Right kidney (tissue), 1 donor: Measurements from ENCODE around the gene NEDD4L.

ENCODE experiments used
- DNase-seq: peaks from one replicate; pipeline ENCODE4 v3.0.0-alpha.2; 2016

The NEDD4L gene

GRCh38 chr18:58298251-58299134 is 254.5 kb downstream of the NEDD4L start:
- no peak for DNase-seq

DNA sequence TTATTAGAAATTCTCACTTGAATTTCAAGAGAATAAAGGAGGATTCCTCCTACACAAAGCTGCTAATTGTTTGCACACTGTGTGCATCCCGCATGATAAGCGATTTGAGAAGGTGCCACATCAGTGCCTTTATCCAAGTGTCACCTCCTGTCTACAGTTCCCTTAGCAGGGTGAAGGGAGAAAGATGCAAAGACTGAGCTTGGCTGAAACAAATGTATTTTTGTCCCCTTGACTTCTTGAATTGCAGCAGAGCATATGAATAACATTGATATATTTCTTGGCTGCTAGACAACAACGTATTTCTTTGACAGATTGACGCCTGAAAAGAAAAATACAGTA is 255.1 kb downstream of the NEDD4L start:
- DNase-seq = no peak

DNA sequence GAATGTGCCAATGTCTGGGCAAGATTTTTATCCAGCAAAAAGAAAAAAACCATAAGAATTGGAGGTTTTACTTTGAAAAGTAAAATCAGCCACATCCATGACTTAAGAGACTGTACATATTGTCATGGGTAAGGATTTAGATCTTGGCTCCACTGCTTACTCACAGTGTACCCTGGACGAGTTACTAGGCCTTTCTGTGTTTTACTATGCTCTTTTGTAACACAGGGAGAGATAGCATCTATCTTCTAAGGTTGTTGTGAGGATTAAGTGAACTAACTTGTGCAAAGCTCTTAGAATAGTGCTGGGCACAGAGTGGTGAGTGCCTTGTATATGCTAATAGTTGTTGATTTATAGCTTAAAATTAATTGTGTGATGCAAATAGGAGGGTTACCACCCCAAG is 255.9 kb downstream of the NEDD4L start:
- DNase-seq = no peak

- DNase-seq = no peak
Measured at GRCh38 chr18:58300867-58301266, 256.8 kb downstream of the NEDD4L start.

- DNase-seq = no peak
Measured at GRCh38 chr18:58302811-58303210, 258.8 kb downstream of the NEDD4L start.

DNA sequence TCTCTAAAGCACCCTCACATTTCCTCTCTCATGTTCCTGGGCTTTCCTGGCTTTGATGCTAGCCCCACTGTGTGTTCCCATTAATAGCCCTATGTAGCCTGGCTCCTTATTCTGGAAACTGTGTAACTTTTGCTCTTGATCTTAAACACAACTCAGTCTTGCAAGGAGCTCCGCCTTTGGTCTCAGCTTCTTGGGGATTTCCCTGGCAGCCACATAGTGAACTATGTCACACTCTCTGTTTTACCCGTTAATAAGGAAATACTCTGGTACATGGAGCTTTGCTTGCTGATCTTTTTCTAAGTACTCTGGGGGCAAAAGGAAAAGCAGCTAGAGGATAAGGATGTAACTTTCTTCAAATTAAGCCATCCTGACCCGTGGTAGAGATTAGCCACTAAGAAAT is 259.3 kb downstream of the NEDD4L start:
- DNase-seq = no peak

GRCh38 chr18:58305792-58306191 is 261.8 kb downstream of the NEDD4L start:
- no peak for DNase-seq

GRCh38 chr18:58307441-58307840 is 263.4 kb downstream of the NEDD4L start:
- no peak for DNase-seq

DNA sequence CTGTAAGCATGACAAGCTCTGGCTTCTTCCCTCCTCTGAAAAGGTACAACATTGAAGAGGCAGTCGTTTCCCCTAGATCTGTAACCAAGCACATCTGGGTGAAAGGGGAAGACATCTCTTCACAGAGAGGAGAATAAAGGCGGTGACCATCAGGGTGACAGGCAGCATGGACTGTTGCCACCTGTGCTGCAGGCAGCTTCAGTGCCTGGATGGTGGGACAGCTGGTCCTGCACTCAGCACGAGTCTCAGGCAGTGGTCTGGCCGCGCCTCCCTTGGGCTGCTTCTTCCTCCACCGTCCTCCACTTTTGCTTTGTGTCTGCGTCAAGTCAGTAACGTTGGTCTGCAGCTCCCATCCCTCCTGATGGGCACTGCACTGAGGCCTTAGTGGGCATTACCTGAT is 264.4 kb downstream of the NEDD4L start:
- DNase-seq = no peak

DNA sequence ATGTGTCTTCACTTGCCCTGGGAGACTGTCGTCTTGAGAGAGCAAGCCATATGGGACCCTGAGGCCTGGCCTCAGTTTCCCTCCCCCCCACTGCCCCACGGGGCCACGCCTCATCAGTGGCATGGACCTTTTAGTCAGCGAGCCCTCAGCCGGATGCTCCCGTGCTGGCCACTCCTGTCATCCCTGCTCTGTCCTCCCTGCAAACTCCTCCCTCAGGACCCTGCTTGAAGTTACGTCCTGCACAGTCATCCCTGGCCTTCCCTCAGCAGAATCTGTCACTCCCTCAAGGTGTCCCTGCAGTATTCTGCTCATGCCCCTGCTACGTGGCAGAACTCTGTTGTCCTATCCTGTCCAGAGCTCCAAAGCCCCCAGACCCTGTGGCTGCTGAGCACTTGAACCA is 265.1 kb downstream of the NEDD4L start:
- DNase-seq = no peak

DNA sequence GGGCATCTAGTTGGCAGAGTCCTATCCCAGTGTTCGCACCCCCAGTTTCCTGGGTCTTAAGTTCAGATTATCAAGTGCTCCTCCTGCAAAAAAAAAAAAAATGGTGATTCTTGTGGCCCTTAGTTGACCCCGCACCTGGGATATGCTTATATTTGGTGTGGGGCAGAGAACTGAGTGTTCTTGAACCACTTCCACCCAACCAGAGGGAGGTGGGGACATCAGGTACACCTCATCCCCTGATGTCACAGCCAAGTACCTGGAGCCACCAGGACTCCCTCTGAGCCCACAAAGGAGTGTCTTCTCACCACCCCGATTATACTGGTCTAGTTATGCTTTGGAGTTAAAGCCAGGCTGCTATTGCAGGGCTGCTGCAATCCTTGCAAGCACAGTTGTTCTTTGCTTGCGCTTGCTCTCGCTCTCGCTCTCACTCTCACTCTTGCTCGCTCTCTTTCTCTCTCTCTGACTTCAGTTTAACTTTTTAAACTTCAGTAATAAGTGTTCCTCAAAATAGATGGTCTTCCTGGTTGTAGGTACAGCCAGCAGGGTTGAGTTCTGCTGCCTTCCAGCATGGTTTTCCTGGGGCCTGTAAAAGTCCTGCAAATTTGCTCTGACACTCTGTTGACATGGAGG is 265.7 kb downstream of the NEDD4L start:
- no peak for DNase-seq

DNA sequence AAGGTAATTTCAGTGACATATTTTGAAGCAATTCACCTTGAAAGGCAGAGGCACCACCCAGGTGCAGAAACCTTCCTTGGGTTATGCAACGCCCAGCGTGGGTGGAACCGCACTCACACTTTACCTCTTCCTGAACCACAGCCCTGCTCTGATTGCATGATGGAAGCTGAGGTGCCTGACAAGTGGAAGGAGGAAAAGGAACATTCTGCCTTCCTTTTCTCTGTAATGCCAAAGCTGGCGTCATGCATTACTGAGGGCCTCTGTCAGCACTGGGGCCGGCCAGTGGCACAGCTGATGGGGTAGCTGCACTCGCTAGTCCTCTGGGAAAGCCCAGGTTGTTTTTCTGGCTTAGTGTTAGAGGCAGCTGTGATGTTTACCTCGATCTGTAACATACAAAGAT is 266.5 kb downstream of the NEDD4L start:
- no peak for DNase-seq

DNA sequence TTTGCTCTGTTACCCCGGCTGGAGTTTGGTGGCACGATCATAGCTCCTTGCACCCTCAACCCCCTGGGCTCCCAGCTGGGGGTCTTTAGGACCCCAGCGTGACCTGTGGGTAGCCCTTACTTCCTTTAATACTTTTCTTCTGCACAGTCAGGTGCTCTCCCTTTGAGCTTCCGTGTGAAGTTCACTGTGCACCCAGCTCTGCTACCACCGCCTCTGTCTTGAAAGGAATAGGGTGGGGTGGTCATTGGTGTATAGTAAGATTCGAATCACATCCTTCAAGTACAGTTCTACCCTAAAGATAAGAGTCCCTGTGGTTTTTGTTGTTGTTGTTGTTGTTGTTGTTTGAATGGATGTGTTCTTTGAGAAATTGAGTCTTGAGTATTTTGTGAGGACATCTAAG is 267.4 kb downstream of the NEDD4L start:
- no peak for DNase-seq

GRCh38 chr18:58313491-58314032 is 269.5 kb downstream of the NEDD4L start:
- DNase-seq = no peak

- DNase-seq = no peak
Measured at GRCh38 chr18:58314284-58314683, 270.3 kb downstream of the NEDD4L start.

DNA sequence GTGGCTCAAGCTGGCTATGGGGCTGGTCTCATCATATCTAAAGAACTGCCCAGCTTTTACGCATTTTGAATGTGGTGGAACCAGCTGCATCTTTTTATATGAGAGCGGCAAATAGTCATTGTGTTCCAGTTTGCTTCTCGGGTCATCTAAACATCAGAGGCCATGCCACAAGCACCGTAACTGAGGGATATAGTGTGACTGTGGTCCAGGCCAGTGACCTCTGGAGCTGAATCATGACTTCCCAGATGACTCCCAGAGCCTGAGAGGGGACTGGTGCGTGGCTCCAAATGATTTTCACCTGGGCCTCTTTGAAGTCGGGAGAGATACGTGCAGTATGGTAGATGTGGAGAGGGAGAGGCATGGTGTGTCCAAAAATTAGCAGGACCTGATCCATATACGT is 271.0 kb downstream of the NEDD4L start:
- DNase-seq = no peak

GRCh38 chr18:58315739-58316215 is 271.8 kb downstream of the NEDD4L start:
- no peak for DNase-seq

DNA sequence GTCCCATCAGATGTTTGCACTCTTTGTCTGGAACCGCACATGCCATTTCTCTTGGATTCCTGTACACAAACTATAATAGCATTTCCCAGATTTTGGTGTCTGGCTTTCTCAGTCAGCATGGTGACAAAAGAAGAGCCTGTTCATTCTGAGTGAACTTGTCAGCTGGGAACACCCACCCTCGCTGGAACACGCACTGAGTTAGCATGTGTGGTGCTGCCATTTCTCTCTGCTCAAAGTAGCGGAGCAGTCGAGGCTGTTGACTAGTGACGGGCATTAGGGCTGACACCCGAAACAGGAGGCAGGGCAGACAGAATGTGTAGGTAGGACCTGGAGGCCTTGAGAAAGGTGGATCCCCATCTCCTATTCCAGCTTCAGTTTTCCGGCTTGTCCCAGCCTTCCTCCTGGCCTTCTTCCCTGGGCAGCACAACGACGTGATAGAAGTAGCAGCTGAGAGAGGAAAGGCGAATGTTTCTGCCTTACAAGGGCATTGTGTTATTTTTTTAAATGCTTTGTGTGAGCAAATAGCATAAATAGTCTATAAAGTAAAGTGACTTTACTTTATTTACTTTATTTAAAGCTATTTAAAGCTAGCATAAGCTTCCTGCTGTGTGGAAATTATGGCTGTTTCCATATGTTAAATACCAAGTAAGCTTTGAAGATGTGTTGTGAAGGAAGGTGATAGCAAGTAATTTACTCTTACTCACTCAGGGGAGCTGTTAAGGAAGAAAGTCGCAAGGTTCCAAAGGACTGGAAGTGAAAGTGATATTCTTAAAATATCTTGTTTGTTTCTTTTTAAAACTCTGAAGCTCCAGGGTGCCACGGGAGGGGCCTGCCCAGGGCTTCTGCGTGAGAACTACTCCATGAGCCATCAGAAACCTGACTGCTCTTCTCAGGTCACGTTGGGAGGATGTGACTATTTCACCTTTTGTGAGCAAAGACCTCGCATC is 272.6 kb downstream of the NEDD4L start:
- no peak for DNase-seq

DNA sequence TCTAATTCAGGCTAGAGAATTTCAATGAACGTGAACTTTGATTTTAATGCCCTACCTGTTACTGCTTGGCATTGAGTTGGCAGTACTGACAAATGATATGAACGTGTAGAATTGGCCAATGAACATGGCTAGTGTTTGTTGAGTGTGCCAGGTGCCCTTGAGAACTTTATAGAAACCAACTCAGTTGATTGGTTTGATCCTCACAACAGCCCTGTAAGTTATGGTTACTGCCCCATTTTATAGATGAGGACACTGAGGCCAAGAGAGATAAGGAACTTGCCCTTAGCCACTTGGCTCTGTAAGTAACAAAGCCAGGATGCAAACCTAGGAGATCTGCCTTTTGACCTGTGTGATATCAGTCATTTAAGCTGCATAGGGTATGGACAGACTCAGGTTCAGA is 275.7 kb downstream of the NEDD4L start:
- DNase-seq = no peak

DNA sequence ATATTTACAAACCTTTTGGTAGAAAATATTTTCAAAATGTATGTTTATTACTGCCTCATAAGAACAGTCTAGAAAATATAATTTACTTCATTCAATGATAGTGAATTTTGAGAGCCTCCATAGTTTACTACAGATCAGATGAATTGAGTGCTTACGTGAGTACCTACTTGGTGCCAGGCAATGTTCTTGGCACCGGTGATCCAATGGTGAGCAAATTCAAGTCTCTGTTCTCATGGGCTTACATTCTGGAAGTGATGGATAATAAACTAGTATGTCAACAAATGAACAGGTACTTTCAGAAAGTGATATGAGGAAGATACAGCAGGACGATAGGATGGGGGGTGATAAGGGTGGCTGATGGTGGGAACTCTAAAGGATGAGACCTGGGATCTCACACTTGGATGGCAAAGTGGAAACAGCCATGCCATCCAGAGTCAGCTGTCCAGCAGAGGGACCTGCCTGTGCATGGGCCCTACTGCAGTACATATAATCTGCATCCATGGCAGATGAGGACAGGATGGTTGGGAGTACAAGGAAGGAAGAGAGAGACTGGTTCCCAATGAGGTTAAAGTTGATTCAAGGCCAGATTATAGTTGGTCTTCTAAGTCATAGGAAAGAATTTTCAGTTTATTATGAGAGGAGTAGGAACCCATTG is 277.0 kb downstream of the NEDD4L start:
- no peak for DNase-seq

DNA sequence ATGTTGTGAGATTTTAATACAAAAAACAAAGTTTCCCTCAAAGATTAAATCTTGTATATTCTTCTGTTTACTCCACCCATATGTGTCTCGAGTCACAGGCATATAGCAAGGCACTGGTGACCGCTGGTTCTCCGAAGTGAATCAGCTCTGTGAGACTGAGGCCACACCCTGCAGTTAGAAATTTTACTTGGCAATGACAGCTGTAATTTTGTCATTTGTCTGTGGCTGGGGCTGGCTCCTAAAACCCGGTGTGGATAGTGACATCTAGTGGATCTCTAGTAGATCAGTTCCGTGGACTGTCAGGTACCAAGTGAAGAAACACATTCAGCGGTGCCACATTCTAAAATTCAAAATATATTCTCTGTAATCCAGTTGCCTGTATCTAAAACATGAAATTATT is 278.0 kb downstream of the NEDD4L start:
- DNase-seq = no peak

DNA sequence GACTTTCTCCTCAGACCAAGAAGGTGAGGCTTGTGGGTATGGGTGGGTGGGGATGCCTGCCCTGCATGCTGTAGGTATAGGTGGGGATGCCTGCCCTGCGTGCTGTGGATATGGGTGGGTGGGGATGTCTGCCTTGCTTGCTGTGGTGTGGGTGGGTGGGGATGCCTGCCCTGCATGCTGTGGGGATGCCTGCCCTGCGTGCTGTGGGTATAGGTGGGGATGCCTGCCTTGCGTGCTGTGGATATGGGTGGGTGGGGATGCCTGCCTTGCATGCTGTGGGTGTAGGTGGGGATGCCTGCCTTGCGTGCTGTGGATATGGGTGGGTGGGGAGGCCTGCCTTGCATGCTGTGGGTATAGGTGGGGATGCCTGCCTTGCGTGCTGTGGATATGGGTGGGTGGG is 278.4 kb downstream of the NEDD4L start:
- no peak for DNase-seq
